Astrocyte of the cerebellum (primary cell): Measurements from ENCODE around the gene PRDM7.

Source experiments
- DNase-seq: peaks from one replicate; pipeline ENCODE4 v3.0.0-alpha.2; 2011; ENCODE audit warnings: low read depth
- H3K4me3 ChIP-seq: 2 replicates; pipeline ENCODE4 v1.5.1; 2011; ENCODE audit warnings: mild to moderate bottlenecking, low read depth, low read length, moderate library complexity
- CTCF ChIP-seq: IDR thresholded peaks from 2 replicates; pipeline ENCODE4 v1.5.1; 2012; ENCODE audit warnings: low read length, low read depth, moderate library complexity, mild to moderate bottlenecking; ENCODE audit errors: missing control alignments
- in situ Hi-C: cut with HindIII; loops from 2 replicates; pipeline ENCODE4 v1.10.0; 2017; ENCODE audit warnings: low sequenced_read_pairs

Gene PRDM7

DNA sequence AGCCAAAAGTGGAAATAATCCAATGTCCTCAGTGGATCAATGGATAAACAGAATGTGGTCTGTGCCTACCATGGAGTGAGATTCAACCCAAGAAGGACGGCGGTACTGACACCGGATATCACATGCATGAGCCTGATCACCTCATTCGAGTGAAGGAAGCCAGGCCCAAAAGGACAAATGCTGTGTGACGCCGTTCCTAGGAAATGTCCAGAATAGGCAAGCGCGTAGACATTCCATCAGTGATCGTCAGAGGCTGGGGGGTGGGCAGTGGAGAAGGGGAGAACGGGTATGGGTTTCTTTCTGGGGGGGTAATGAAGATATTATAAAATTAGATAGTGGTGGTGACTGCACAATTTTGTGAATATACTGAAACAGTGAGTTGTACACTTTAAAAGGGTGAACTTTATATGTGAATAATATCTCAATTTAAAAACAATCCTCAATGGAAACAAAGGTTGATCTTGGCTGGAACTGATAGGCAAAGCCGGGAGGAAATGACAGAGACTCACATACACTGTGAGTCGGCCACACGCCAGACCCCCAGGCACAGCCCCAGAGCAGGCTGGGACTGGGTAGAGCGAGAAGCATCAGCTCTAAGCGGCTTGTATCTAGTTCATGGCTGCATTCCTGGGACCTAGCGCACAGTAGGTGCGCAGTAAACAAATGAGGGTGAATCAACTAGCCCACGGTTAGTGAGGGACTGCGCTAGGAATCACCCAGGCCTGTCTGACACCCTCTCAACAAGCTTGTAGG is 61.4 kb downstream of the PRDM7 start:
- in situ Hi-C loops, result no loop called here
- DNase-seq, result no peak
- H3K4me3 ChIP-seq, result no peak overlapping the region
- no peak for TF ChIP-seq CTCF

- in situ Hi-C loops, result no loop called here
- TF ChIP-seq CTCF, result no peak
- no peak overlapping the region for H3K4me3 ChIP-seq
- no peak for DNase-seq
Measured at GRCh38 chr16:90012991-90013745, 64.0 kb downstream of the PRDM7 start.

- H3K4me3 ChIP-seq, result no peak overlapping the region
- DNase-seq, result no peak
- in situ Hi-C loops, result no loop called here
- no peak for TF ChIP-seq CTCF
Measured at GRCh38 chr16:90011908-90012501, 65.1 kb downstream of the PRDM7 start.

GRCh38 chr16:90011508-90011819 is 65.7 kb downstream of the PRDM7 start:
- TF ChIP-seq CTCF, result no peak
- DNase-seq, result no peak
- no peak overlapping the region for H3K4me3 ChIP-seq
- in situ Hi-C loops, result no loop called here

- in situ Hi-C loops, result no loop called here
- DNase-seq, result no peak
- no peak overlapping the region for H3K4me3 ChIP-seq
- no peak for TF ChIP-seq CTCF
Measured at GRCh38 chr16:90010676-90011507, 66.2 kb downstream of the PRDM7 start.
